ENCODE measurements around the gene RXFP4.
A peak's percentile ranks its signal among the peaks of the same experiment; 100 is the strongest.

The RXFP4 gene

GRCh38 chr1:155978973-155979429 lies 37.6 kb downstream of the RXFP4 start:
- DNase-seq (ENCODE audit: low spot score), result no peak

- no peak for DNase-seq (ENCODE audit: low spot score)
Measured at GRCh38 chr1:155979597-155980343, 38.3 kb downstream of the RXFP4 start.

- no peak for DNase-seq (ENCODE audit: low spot score)
Measured at GRCh38 chr1:155981266-155982088, 40.0 kb downstream of the RXFP4 start.

GRCh38 chr1:155982106-155982505 lies 40.7 kb downstream of the RXFP4 start:
- no peak for DNase-seq (ENCODE audit: low spot score)

GRCh38 chr1:155983191-155984024 lies 42.0 kb downstream of the RXFP4 start:
- peak; percentile 43 for DNase-seq (ENCODE audit: low spot score)

- no peak for DNase-seq (ENCODE audit: low spot score)
Measured at GRCh38 chr1:155984341-155984740, 42.9 kb downstream of the RXFP4 start.

- peak; percentile 96 for DNase-seq (ENCODE audit: low spot score)
Measured at GRCh38 chr1:155984903-155985645, 43.6 kb downstream of the RXFP4 start.

GRCh38 chr1:155989242-155990004 lies 48.0 kb downstream of the RXFP4 start:
- peak; percentile 89 for DNase-seq (ENCODE audit: low spot score)

- DNase-seq (ENCODE audit: low spot score), result no peak
Measured at GRCh38 chr1:155990005-155990739, 48.7 kb downstream of the RXFP4 start.
